RWPE1 (cell line): ENCODE data around the gene UBA3.

Source experiments
- CTCF ChIA-PET: fragments of 350-600 bp; sonication (Branson Sonifier 250); formaldehyde crosslinking; extraction: SDS; loops from one replicate; lab custom pipeline; 2021; lab: Yijun Ruan, JAX
- POLR2A ChIA-PET: fragments of 400-600 bp; formaldehyde crosslinking; extraction: SDS; loops from one replicate; lab custom pipeline; 2020; ENCODE audit warnings: antibody characterized with exemption; ENCODE audit not compliant: low non-redundant PET; lab: Yijun Ruan, JAX
- DNase-seq: peaks from one replicate; pipeline ENCODE4 v3.0.0; 2012; ENCODE audit warnings: low spot score
- H3K27ac ChIP-seq: fragments of 450-650 bp; 2 replicates; pipeline ENCODE4 v1.5.1; 2017
- CTCF ChIP-seq: fragments of 450-650 bp; conservative IDR thresholded peaks from 2 replicates; pipeline ENCODE4 v1.5.1; 2017; ENCODE audit warnings: low read depth, mild to moderate bottlenecking

The UBA3 gene

GRCh38 chr3:69097407-69098086, 17.4 kb upstream of the UBA3 start:
- POLR2A ChIA-PET: no interaction called here

DNA sequence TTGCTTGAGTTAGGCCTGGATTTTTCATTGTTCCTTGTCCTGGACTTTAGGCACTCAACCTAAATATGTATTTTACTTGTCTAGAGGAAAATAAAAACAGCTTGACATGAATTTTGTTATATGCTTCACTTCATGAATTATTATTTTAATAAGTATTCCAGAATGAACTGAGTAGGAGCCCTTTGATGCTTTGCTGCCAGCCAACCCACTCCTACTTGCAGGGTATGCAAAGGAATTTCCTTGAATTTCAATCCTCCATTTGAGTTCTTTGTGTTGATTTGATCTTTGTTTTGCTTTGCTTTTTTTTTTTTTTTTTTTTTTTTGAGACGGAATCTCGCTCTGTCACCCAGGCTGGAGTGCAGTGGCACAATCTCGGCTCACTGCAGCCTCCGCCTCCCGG, 16.1 kb upstream of the UBA3 start:
- ChIA-PET CTCF (no interaction called here), POLR2A (no interaction called here)
- no peak overlapping the region for H3K27ac ChIP-seq
- TF ChIP-seq CTCF: no peak
- no peak for DNase-seq

More at GRCh38 chr3:69097407-69098086, 17.4 kb upstream of the UBA3 start:
- TF ChIP-seq CTCF: no peak
- CTCF ChIA-PET: no interaction called here
- peak overlapping the region; percentile 49 for H3K27ac ChIP-seq
- DNase-seq: no peak

GRCh38 chr3:69095636-69096035, 15.5 kb upstream of the UBA3 start:
- CTCF ChIA-PET: no interaction called here
- no peak overlapping the region for H3K27ac ChIP-seq
- TF ChIP-seq CTCF: no peak

GRCh38 chr3:69094467-69095205, 14.5 kb upstream of the UBA3 start:
- POLR2A ChIA-PET: no interaction called here
- H3K27ac ChIP-seq: peak overlapping the region; percentile 71
- CTCF ChIA-PET: no interaction called here
- no peak for TF ChIP-seq CTCF
- no peak for DNase-seq

More at GRCh38 chr3:69095636-69096035, 15.5 kb upstream of the UBA3 start:
- POLR2A ChIA-PET: no interaction called here
- DNase-seq: no peak

DNA sequence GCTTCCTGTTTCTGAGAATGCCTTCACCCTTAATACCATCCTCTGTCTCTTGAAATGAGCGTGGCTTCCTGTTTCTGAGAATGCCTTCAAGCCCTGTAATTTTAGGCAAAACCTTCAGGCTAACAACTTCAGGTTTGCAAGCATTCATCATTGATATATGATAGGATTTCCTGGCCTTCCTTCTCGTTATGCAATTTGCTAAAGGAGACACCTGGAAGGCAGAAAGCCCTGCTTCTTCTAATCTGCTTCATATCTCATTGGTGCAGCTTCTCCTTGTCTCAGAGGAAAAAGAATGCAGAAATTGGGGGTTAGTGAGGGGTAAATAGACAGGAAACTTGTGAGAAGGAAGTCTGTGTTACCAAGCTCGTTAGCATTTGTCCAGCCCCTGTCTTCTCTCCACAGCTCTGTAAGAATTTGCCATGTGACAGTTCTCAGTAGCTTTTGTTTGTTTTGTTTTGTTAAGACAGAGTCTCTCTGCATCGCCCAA, 11.9 kb upstream of the UBA3 start:
- TF ChIP-seq CTCF: no peak
- no peak overlapping the region for H3K27ac ChIP-seq
- ChIA-PET POLR2A (no interaction called here), CTCF (no interaction called here)
- no peak for DNase-seq

GRCh38 chr3:69091389-69092029, 11.3 kb upstream of the UBA3 start:
- ChIA-PET CTCF (no interaction called here), POLR2A (interaction anchor here (0.7 kb wide), 1 partner anchor 9 kb away, joined by 3 read pairs; no protein-coding TSS in a partner anchor)
- no peak for TF ChIP-seq CTCF
- DNase-seq: no peak
- H3K27ac ChIP-seq: no peak overlapping the region
